ENCODE results near the gene THSD8.

Gene THSD8

GRCh38 chr19:12801466-12802266, at the start of gene THSD8, which contains the start of gene PRDX2:
THSD8 (plus strand) TSS chr19:12802069; CDS start chr19:12802072, 3 bp downstream.
PRDX2 (minus strand) TSS chr19:12801800; CDS start chr19:12801261, 539 bp downstream.
- Histone ChIP-seq H3K4me3 (peak within 1 kb of the TSS; percentile 81), H3K27ac (peak within 1 kb of the TSS; percentile 64 to 73)
- TF ChIP-seq CTCF (IDR thresholded peaks at IDR 0.05) = no peak
- no peak for DNase-seq (ENCODE audit: low spot score)

- no peak for TF ChIP-seq CTCF (IDR thresholded peaks at IDR 0.05)
- Histone ChIP-seq H3K4me3 (no peak overlapping the region), H3K27ac (no peak overlapping the region)
- DNase-seq (ENCODE audit: low spot score) = no peak
Observed at GRCh38 chr19:12754465-12755196, 47.2 kb upstream of the THSD8 start.

- H3K27ac ChIP-seq = no peak overlapping the region
- no peak overlapping the region for H3K4me3 ChIP-seq
- DNase-seq (ENCODE audit: low spot score) = no peak
- no peak for TF ChIP-seq CTCF (IDR thresholded peaks at IDR 0.05)
Observed at GRCh38 chr19:12756150-12756883, 45.6 kb upstream of the THSD8 start.

- Histone ChIP-seq H3K27ac (peak overlapping the region in 1 of 2 donors; percentile 27), H3K4me3 (peak overlapping the region; percentile 62)
- peak; percentile 81 for TF ChIP-seq CTCF (IDR thresholded peaks at IDR 0.05)
- DNase-seq (ENCODE audit: low spot score) = no peak
Observed at GRCh38 chr19:12757544-12758274, 44.2 kb upstream of the THSD8 start.

GRCh38 chr19:12759686-12760085, 42.2 kb upstream of the THSD8 start:
- no peak for DNase-seq (ENCODE audit: low spot score)
- Histone ChIP-seq H3K4me3 (no peak overlapping the region), H3K27ac (no peak overlapping the region)
- no peak for TF ChIP-seq CTCF (IDR thresholded peaks at IDR 0.05)

- no peak for DNase-seq (ENCODE audit: low spot score)
- Histone ChIP-seq H3K27ac (no peak overlapping the region), H3K4me3 (no peak overlapping the region)
- no peak for TF ChIP-seq CTCF (IDR thresholded peaks at IDR 0.05)
Observed at GRCh38 chr19:12763100-12763499, 38.8 kb upstream of the THSD8 start.

Measured in coronary artery (tissue), 2 donors.